Right lobe of liver (tissue), 4 donors: ENCODE results near the gene TLR10.

Source experiments
- CTCF ChIP-seq, 4 donors: fragments of 200-600 bp in 3 of 4; fragments of 450-650 bp in 1 of 4; IDR thresholded peaks; one replicate each; pipeline versions ENCODE4 v1.5.1 to v1.8.0; 2016 to 2022; ENCODE audit warnings: antibody characterized with exemption in 4 of 4, mild to moderate bottlenecking in 2 of 4
- POLR2A ChIP-seq: fragments of 450-650 bp; IDR thresholded peaks from one replicate; pipeline ENCODE4 v1.6.1; 2017; ENCODE audit warnings: antibody characterized with exemption, mild to moderate bottlenecking
- donor health status: DM: no; HTN: no; CAD: no.
- donor health status: DM: no; HTN: no; CAD: no.
- donor health status: DM: no; HTN: yes; CAD: no.

- TF ChIP-seq POLR2A (no peak), CTCF (IDR thresholded peaks at IDR 0.05) (no peak)
These were observed 2.4 kb upstream of the TLR10 start for GRCh38 chr4:38785041-38785790.
